Common myeloid progenitor, CD34-positive (primary cell): ENCODE data around the gene TNIP1.

ENCODE experiments used
- CTCF ChIA-PET: fragments of 350-600 bp; sonication (Branson Sonifier 250); formaldehyde crosslinking; loops from one replicate; lab custom pipeline; 2021; ENCODE audit warnings: antibody characterized with exemption; lab: Charles Lee
- POLR2A ChIA-PET: fragments of 350-600 bp; sonication (Branson Sonifier 250); formaldehyde crosslinking; loops from one replicate; lab custom pipeline; 2021; ENCODE audit warnings: antibody characterized with exemption; lab: Charles Lee
- DNase-seq, 3 donors: peaks; one replicate each; pipeline versions ENCODE4 v3.0.0 to v3.0.0-alpha.2; 2013
- H3K27ac ChIP-seq, 2 experiments: 1 replicate in 1 of 2; 2 replicates in 1 of 2; pipeline ENCODE4 v1.7.0; 2013; ENCODE audit warnings: inconsistent platforms in 2 of 2, low read length in 2 of 2, mild to moderate bottlenecking in 2 of 2, low read depth in 1 of 2, moderate library complexity in 1 of 2; ENCODE audit not compliant: severe bottlenecking in 2 of 2, insufficient read depth in 1 of 2, poor library complexity in 1 of 2
- H3K27me3 ChIP-seq, 5 experiments: replicated peaks in 2 of 5; 1 replicate in 3 of 5; 2 replicates in 2 of 5; pipeline versions ENCODE4 v1.6.1 to v1.7.0; 2013; ENCODE audit warnings: low read length in 4 of 5, mild to moderate bottlenecking in 2 of 5, moderate library complexity in 2 of 5, inconsistent platforms in 1 of 5; ENCODE audit not compliant: insufficient read depth in 5 of 5, control insufficient read depth in 4 of 5
- H3K36me3 ChIP-seq, 4 experiments: 1 replicate in 2 of 4; 2 replicates in 2 of 4; pipeline versions ENCODE4 v1.6.1 to v1.7.0; 2013; ENCODE audit warnings: low read length in 3 of 4, control low read depth in 1 of 4, mild to moderate bottlenecking in 1 of 4; ENCODE audit not compliant: control insufficient read depth in 4 of 4, insufficient read depth in 4 of 4
- H3K4me1 ChIP-seq, 4 experiments: 1 replicate in 3 of 4; 2 replicates in 1 of 4; pipeline versions ENCODE4 v1.6.1 to v1.7.1; 2013; ENCODE audit warnings: low read length in 3 of 4, mild to moderate bottlenecking in 3 of 4, control low read depth in 1 of 4, inconsistent platforms in 1 of 4, moderate library complexity in 1 of 4; ENCODE audit not compliant: control insufficient read depth in 4 of 4, insufficient read depth in 4 of 4; ENCODE audit errors: control extremely low read depth in 1 of 4
- H3K4me3 ChIP-seq, 7 experiments: 1 replicate in 4 of 7; 2 replicates in 3 of 7; pipeline versions ENCODE4 v1.5.1 to v1.7.0; 2013; ENCODE audit warnings: mild to moderate bottlenecking in 7 of 7, low read length in 6 of 7, moderate library complexity in 6 of 7, inconsistent platforms in 2 of 7, low read depth in 2 of 7, control low read depth in 1 of 7; ENCODE audit not compliant: insufficient read depth in 4 of 7, control insufficient read depth in 1 of 7; ENCODE audit errors: extremely low read depth in 1 of 7
- H3K9me3 ChIP-seq, 5 experiments: 1 replicate in 4 of 5; 2 replicates in 1 of 5; pipeline versions ENCODE4 v1.6.1 to v1.7.1; 2013; ENCODE audit warnings: low read length in 4 of 5, mild to moderate bottlenecking in 2 of 5, inconsistent platforms in 1 of 5, low read depth in 1 of 5, moderate library complexity in 1 of 5; ENCODE audit not compliant: control insufficient read depth in 4 of 5, insufficient read depth in 2 of 5; ENCODE audit errors: control extremely low read depth in 1 of 5
- WGBS: methylation state at CpG from one replicate; pipeline ENCODE4 v1.1.5; 2013; ENCODE audit not compliant: insufficient coverage; 5-methylcytosine and 5-hydroxymethylcytosine counted together

The TNIP1 gene

DNA sequence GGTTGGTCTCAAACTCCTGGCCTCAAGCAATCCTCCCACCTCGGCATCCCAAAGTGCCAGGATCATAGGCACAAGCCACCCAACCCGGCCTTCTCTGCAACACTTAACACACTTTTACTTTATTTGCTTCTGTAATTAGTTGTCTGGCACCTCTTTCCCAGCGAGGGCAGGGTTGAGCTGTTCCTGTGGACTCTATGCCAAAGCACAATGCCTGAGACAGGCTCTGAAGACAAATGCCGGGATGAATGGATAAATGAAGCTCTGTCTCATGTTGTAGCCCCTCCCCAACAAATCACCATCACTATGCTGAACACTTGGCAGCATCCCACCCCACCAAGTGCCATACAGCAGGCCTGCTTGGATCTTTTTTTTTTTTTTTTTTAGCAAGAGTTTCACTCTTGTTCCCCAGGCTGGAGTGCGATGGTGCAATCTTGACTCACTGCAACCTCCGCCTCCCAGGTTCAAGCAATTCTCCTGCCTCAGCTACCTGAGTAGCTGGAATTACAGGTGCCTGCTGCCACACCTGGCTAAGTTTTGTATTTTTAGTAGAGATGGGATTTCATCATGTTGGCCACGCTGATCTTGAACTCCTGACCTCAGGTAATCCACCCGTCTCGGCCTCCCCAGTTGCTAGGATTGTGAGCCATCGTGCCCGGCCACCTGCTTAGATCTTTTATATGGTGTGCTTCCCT, 39.1 kb downstream of the TNIP1 start:
- no peak overlapping the region for H3K27ac ChIP-seq
- no peak for DNase-seq
- no peaks in the 10 kb centered on the region for H3K4me1 ChIP-seq
- CTCF ChIA-PET: interaction anchor here (1.0 to 12.8 kb wide), 4 partner anchors 9 to 84 kb away, joined by 3 to 93 read pairs (median 18); no protein-coding TSS in a partner anchor
- H3K27me3 ChIP-seq: no peaks in the 10 kb centered on the region
- WGBS: 92% methylated on average over 4 of the region's 11 CpGs
- POLR2A ChIA-PET: no interaction called here
- peaks cover 23 to 96% (median 74%) of the 10 kb centered on the region in 4 experiments for H3K36me3 ChIP-seq
- no peaks in the 10 kb centered on the region for H3K9me3 ChIP-seq
- no peak overlapping the region for H3K4me3 ChIP-seq

DNA sequence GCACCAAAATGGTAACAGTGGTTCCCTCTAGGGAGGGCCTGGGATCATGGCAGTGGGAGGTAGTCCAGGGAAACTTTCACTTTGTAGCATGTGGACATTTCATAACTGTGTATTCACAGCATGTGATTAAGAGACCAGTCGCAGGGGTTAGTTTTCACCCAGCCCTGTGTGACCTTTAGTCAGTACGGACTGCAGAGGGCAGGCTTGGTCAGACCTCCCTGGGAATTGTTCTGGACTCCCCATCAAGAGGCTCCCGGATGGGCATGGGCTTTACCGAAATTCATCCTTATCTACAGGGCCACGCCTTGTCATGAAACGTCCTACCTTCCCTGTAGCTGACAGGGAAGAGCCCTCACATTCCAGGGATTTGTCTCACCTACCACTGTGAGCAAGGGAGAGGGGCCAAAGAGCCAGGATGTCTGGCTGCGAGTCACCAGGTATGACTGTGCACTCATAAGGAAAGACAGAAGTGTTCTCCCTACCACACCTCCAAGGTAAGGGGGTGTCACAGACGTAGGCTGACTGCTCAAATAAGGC, 40.6 kb downstream of the TNIP1 start:
- Histone ChIP-seq H3K27ac (no peak overlapping the region), H3K4me3 (no peak overlapping the region), H3K9me3 (no peaks in the 10 kb centered on the region), H3K4me1 (no peaks in the 10 kb centered on the region), H3K27me3 (no peaks in the 10 kb centered on the region), H3K36me3 (peaks cover 25 to 96% (median 77%) of the 10 kb centered on the region in 4 experiments)
- POLR2A ChIA-PET: no interaction called here
- DNase-seq: no peak
- CTCF ChIA-PET: interaction anchor here (3.0 to 12.8 kb wide), 3 partner anchors 11 to 75 kb away, joined by 11 to 93 read pairs (median 29); no protein-coding TSS in a partner anchor
- 96% methylated on average over 7 of the region's 8 CpGs for WGBS

DNA sequence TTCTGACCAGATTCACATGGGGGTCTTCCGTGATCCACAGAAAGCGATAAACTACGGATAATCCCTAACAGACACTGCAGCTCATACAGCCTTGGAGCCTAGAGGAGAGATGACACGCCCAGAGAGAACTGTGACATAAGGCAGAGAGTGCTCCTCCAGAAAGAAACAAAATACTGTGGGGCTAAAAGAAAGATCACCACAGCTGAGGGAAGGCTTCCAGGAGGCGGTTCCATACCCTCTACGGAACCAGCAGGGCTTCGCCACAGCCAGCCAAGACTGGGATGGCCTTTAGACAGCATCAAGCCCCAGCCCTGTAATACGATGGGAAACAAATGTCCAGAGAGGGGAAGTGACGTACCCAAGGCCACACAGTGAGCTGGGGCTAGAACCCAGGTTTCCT, 41.2 kb downstream of the TNIP1 start:
- H3K27me3 ChIP-seq: no peaks in the 10 kb centered on the region
- H3K4me1 ChIP-seq: no peaks in the 10 kb centered on the region
- WGBS: 99% methylated on average over 8 of the region's 9 CpGs
- H3K27ac ChIP-seq: no peak overlapping the region
- H3K36me3 ChIP-seq: peaks cover 24 to 96% (median 78%) of the 10 kb centered on the region in 4 experiments
- CTCF ChIA-PET: interaction anchor here (3.0 to 12.8 kb wide), 2 partner anchors 11 to 76 kb away, joined by 11 to 93 read pairs; no protein-coding TSS in a partner anchor
- H3K4me3 ChIP-seq: no peak overlapping the region
- POLR2A ChIA-PET: no interaction called here
- H3K9me3 ChIP-seq: no peaks in the 10 kb centered on the region
- DNase-seq: no peak

DNA sequence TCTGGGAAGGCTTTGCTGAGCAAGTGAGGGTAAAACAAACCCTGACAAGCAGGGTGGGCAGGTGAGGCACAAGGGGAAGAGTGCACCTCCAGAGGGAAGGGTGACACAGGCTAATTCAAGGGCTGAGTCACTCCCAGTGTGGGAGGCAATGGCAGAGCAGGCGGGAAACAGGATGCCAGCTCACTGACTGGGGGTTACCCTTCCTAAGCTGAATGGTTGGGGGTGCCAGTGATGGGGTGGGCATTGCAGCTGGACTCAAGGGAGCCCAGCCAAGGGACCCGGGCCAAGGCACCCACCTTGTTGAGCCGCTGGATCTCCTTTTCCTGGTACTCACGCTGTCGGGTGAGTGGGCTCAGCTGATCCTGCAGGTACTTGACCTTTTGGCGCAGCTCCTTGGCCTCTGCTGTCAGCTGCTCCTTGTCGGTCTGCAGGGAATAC, 42.0 kb downstream of the TNIP1 start:
- DNase-seq: no peak
- no peaks in the 10 kb centered on the region for H3K27me3 ChIP-seq
- peaks cover 30 to 98% (median 82%) of the 10 kb centered on the region in 4 experiments for H3K36me3 ChIP-seq
- no peak overlapping the region for H3K27ac ChIP-seq
- no peaks in the 10 kb centered on the region for H3K9me3 ChIP-seq
- 96% methylated on average over 7 of the region's 7 CpGs for WGBS
- POLR2A ChIA-PET: no interaction called here
- H3K4me1 ChIP-seq: no peaks in the 10 kb centered on the region
- CTCF ChIA-PET: interaction anchor here (1.2 to 12.8 kb wide), 3 partner anchors 12 to 127 kb away, joined by 4 to 93 read pairs (median 11); no protein-coding TSS in a partner anchor
- no peak overlapping the region for H3K4me3 ChIP-seq

DNA sequence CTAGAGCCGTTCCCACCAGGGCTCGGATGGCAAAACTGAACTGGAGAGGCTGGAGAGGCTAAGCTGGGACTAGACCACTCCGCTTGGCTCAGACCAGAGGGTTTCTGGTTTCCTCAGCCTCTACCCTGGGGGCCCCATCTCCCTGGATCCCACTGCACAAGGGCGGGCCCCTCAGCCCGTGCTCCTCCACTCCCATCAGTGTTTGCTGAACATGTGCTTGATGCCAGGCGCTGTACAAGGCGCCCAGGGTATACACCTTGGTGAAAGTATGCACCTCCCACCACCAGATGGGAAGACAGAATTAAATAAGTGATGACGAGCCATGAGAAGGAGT, 42.5 kb downstream of the TNIP1 start:
- H3K36me3 ChIP-seq: peaks cover 30 to 99% (median 84%) of the 10 kb centered on the region in 4 experiments
- CTCF ChIA-PET: interaction anchor here (1.2 to 12.8 kb wide), 3 partner anchors 13 to 127 kb away, joined by 4 to 93 read pairs (median 11); no protein-coding TSS in a partner anchor
- no peak overlapping the region for H3K4me3 ChIP-seq
- no peak for DNase-seq
- H3K27ac ChIP-seq: no peak overlapping the region
- no peaks in the 10 kb centered on the region for H3K4me1 ChIP-seq
- H3K27me3 ChIP-seq: no peaks in the 10 kb centered on the region
- no peaks in the 10 kb centered on the region for H3K9me3 ChIP-seq
- WGBS: 98% methylated on average over 5 of the region's 8 CpGs
- POLR2A ChIA-PET: no interaction called here

DNA sequence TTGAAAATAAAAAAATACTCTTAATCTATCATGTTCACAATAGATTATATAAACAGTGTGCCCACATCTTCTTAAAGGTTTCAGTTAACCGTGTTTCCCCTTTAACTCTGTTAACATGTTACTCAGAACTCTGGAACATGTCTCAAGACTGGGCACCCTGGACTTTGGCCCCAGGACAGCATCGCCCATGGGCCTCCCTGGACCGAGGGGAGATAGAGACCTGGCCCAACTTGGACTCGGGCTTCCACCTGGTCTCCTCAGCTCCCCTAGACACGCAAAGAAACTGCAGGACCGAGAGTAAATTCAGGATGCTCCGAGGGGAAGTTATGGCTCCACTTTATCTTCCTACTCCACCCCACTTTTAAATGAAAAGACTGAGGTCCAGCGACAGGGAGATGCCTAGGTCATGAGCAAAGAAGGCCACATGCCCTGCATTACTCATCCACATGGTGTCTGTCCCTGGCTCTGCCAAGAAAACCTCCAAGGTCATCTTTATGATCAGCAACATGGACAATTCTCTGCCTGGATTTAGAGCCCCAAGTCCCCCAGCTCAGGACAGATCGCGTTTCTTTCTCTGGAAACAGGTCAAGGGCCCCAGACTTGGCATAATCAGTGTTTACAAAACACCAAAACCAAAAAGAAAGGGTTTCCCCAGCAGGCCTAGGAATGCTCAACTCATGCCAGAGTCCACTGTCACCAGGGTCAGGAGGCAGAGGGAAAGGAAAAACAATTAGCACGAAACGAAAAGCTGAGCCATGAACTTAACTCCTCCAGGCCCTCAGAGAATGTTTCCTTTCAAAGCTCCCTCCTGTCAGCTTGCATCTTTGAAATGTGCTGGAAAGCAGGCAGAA, 43.0 kb downstream of the TNIP1 start:
- WGBS: 91% methylated on average over 9 of the region's 12 CpGs
- Histone ChIP-seq H3K27ac (no peak overlapping the region), H3K4me3 (no peak overlapping the region), H3K27me3 (no peaks in the 10 kb centered on the region), H3K4me1 (no peaks in the 10 kb centered on the region), H3K36me3 (peaks cover 27 to 97% (median 81%) of the 10 kb centered on the region in 4 experiments), H3K9me3 (no peaks in the 10 kb centered on the region)
- POLR2A ChIA-PET: no interaction called here
- no peak for DNase-seq
- CTCF ChIA-PET: interaction anchor here (3.0 to 12.8 kb wide), 2 partner anchors 13 to 78 kb away, joined by 11 to 93 read pairs; no protein-coding TSS in a partner anchor
